ENCODE data around the gene SRSF4. TPM values are rescaled to one million over a fixed set of nuclear protein-coding genes. Genes with fewer than 3 reads are reported as not detected.

The SRSF4 gene
- total RNA-seq, 4 donors from 2014 or later: 67.1 to 94.7 (median 85.2) TPM

DNA sequence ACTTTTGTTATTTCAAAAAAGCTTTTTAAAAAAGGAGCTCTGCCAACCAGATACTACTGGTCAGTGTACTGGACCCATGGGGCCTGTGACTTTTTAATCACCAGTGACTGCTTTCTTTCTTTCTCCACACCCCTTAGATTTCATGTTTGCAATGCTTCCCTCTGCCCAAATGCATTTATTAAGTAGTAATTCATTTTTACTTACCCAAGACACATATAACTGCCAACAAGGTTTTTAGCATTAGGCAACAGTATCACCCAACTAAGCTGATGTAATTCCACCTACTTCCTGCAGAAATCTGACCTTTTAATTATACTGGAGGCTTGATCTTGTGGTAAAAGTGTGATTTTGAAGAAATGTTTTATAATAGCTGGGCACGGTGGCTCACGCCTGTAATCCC lies 36.5 kb upstream of the SRSF4 start:
- no peak for TF ChIP-seq POLR2A (IDR thresholded peaks at IDR 0.05)
- TF ChIP-seq, protein P1, sequence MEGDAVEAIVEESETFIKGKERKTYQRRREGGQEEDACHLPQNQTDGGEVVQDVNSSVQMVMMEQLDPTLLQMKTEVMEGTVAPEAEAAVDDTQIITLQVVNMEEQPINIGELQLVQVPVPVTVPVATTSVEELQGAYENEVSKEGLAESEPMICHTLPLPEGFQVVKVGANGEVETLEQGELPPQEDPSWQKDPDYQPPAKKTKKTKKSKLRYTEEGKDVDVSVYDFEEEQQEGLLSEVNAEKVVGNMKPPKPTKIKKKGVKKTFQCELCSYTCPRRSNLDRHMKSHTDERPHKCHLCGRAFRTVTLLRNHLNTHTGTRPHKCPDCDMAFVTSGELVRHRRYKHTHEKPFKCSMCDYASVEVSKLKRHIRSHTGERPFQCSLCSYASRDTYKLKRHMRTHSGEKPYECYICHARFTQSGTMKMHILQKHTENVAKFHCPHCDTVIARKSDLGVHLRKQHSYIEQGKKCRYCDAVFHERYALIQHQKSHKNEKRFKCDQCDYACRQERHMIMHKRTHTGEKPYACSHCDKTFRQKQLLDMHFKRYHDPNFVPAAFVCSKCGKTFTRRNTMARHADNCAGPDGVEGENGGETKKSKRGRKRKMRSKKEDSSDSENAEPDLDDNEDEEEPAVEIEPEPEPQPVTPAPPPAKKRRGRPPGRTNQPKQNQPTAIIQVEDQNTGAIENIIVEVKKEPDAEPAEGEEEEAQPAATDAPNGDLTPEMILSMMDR (IDR thresholded peaks at IDR 0.05): no peak
- Histone ChIP-seq H3K4me3 (replicated peaks in 1 of 3) (no peak overlapping the region), H3K27ac (no peak overlapping the region), H3K27me3 (no peaks in the 10 kb centered on the region), H3K36me3 (peaks cover 9 to 18% of the 10 kb centered on the region in 2 donors), H3K9me3 (no peaks in the 10 kb centered on the region), H3K4me1 (no peaks in the 10 kb centered on the region)
- no peak for DNase-seq
- WGBS, 2 donors: 72 to 85% methylated on average over 2 of the region's 2 CpGs
- intact Hi-C loops (cut with DNase I): no loop called here

DNA sequence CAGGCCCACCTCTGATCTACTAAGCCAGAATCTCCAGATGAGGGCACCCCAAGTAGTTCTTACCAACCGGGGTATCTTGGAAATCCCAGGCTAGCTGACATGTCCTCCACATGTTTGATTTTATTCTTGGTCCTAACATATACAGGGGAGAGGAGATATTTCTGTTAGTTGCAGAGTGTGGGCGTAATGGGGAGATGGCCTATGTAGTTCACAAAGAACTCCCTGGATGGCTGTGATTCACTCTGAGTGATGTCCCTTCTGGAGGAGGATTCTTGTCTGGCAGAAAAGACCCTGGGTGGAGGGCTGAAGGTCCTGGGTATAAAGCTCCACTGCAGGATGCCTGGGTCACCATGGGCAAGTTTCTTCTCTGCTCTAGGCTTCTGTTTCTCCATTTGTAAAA lies 35.9 kb upstream of the SRSF4 start:
- 92 to 100% methylated on average over 2 of the region's 2 CpGs for WGBS, 2 donors
- no peaks in the 10 kb centered on the region for H3K4me1 ChIP-seq
- H3K27me3 ChIP-seq: no peaks in the 10 kb centered on the region
- H3K9me3 ChIP-seq: no peaks in the 10 kb centered on the region
- H3K27ac ChIP-seq: no peak overlapping the region
- H3K36me3 ChIP-seq: peaks cover 9 to 20% of the 10 kb centered on the region in 2 donors
- no peak overlapping the region for H3K4me3 ChIP-seq (replicated peaks in 1 of 3)
- intact Hi-C loops (cut with DNase I): no loop called here
- no peak for DNase-seq
- TF ChIP-seq, protein P1 (IDR thresholded peaks at IDR 0.05): no peak
- TF ChIP-seq POLR2A (IDR thresholded peaks at IDR 0.05): no peak

DNA sequence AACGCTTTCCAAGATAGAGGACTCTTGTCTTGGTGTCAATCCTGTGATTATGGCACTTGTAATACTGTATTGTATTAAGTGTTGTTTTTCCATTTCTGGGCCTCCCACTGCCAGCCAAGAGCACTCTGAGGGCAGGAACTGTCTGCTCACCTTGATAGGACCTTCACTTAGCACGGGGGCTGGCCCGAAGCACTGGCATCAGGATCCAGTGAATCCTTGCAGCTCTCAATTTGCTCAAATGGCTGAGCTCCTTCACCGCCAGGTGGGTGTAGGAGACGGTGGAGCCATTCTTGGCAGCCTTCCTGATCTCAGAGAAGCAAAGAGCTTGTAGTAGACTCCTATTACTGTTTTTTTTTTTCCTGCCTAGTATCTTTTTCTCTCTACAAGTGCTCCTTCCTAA lies 31.4 kb upstream of the SRSF4 start:
- Histone ChIP-seq H3K4me1 (no peaks in the 10 kb centered on the region), H3K27ac (no peak overlapping the region), H3K4me3 (replicated peaks in 1 of 3) (no peak overlapping the region), H3K9me3 (no peaks in the 10 kb centered on the region), H3K27me3 (no peaks in the 10 kb centered on the region), H3K36me3 (peaks cover 13 to 24% of the 10 kb centered on the region in 2 donors)
- 71 to 78% methylated on average over 5 of the region's 5 CpGs for WGBS, 2 donors
- no peak for TF ChIP-seq POLR2A (IDR thresholded peaks at IDR 0.05)
- TF ChIP-seq, protein P1 (IDR thresholded peaks at IDR 0.05): no peak
- no peak for DNase-seq
- intact Hi-C loops (cut with DNase I): no loop called here

DNA sequence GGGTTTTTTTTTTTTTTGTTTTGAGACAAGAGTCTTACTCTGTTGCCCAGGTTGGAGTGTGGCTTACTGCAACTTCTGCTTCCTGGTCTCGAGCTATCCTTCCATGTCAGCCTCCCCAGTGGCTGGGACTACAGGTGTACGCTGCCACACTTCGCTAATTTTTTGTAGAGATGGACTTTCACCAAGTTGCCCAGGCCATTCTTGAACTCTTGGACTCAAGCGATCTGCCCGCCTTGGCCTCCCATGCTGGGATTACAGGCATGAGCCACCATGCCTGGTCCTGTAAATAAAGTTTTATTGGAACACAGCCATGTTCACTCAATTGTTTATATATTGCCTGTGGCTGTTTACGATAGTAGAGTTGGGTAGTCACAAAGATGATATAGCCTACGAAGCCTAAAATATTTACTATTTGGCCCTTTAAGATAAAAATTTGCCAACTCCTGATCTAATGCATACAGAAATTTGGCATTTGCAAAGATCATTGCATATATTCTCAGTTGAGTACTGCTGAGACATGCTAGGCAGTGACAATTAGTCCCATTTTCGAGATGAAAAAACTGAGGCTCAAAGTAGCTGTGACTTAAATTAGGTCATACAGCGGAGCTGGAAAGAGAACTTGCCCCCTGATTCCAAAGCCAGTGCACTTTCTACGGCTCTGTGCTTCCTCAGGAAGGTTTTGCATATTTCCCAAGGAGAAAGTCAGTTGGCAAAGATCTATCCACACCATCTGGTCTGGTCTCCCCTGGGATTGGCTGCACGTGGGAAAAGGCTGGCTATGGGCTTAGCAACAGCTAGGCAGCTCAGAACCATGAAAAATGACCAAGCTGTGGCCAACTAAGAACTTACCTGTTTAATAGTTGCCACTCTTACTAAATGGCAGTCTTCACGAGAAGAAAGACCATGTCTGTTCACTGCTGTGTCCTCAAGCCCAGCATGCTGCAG lies 29.7 kb upstream of the SRSF4 start:
- Histone ChIP-seq H3K27ac (no peak overlapping the region), H3K36me3 (peaks cover 13 to 24% of the 10 kb centered on the region in 2 donors), H3K27me3 (no peaks in the 10 kb centered on the region), H3K4me3 (replicated peaks in 1 of 3) (no peak overlapping the region), H3K9me3 (no peaks in the 10 kb centered on the region), H3K4me1 (no peaks in the 10 kb centered on the region)
- TF ChIP-seq, protein P1 (IDR thresholded peaks at IDR 0.05): no peak
- no peak for TF ChIP-seq POLR2A (IDR thresholded peaks at IDR 0.05)
- 90 to 96% methylated on average over 12 of the region's 12 CpGs for WGBS, 2 donors
- DNase-seq: no peak
- intact Hi-C loops (cut with DNase I): no loop called here

Data from thyroid gland (tissue), 4 donors.